Measurements from ENCODE around the gene PCDH7. TPM values are rescaled to one million over a fixed set of nuclear protein-coding genes. Genes with fewer than 3 reads are reported as not detected.

Gene PCDH7
- polyA plus RNA-seq, 4 donors, result 18.0 to 20.3 (median 19.6) TPM

- DNase-seq (ENCODE audit: low read depth in 4 of 4, low spot score in 2 of 4), result no peak
These were observed 6.0 kb downstream of the PCDH7 start for GRCh38 chr4:30726090-30726675.

DNA sequence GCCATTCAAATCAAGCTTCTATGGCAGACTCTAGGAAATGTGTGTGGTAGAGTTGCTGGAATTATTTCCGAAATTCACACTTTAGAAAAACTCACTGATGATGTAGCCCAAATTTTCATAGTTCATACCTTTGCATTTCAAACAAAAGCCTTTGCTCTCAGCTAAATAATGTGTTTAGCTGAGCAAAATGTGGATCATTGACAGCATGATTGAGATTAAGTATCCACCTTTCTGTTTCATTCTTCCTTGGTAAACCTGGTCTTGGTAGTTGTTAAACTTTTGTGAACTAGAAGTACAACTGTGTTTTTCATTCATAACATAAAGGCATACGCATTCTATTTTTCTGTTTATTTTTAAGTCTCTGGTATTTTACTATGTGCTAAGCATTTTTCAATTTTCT lies 7.2 kb downstream of the PCDH7 start:
- no peak for DNase-seq (ENCODE audit: low read depth in 4 of 4, low spot score in 2 of 4)

- DNase-seq (ENCODE audit: low read depth in 4 of 4, low spot score in 2 of 4), result no peak
These were observed 8.1 kb downstream of the PCDH7 start for GRCh38 chr4:30728311-30728710.

GRCh38 chr4:30743897-30744296 lies 23.7 kb downstream of the PCDH7 start:
- no peak for DNase-seq (ENCODE audit: low read depth in 4 of 4, low spot score in 2 of 4)

DNA sequence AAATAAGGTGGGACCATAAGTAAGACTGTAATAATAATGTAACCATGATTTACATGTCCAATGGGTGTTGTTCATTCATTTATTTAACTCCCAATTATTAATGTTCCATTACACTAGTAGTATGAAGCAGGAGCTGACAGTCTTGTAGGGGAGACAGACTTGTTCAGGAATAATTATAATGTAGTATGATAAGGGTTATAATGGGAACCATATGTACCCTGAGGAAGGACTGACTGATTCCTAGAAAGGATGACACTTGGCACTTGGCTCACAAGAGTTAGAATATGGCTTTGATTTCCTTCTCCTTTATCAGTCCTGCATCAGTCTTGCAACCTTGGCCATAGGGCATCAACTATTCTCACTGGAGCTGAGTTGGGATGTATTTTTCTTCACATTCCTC lies 24.2 kb downstream of the PCDH7 start:
- no peak for DNase-seq (ENCODE audit: low read depth in 4 of 4, low spot score in 2 of 4)

GRCh38 chr4:30744957-30745640 lies 24.9 kb downstream of the PCDH7 start:
- DNase-seq (ENCODE audit: low read depth in 4 of 4, low spot score in 2 of 4), result no peak

GRCh38 chr4:30746735-30747134 lies 26.6 kb downstream of the PCDH7 start:
- DNase-seq (ENCODE audit: low read depth in 4 of 4, low spot score in 2 of 4), result no peak

DNA sequence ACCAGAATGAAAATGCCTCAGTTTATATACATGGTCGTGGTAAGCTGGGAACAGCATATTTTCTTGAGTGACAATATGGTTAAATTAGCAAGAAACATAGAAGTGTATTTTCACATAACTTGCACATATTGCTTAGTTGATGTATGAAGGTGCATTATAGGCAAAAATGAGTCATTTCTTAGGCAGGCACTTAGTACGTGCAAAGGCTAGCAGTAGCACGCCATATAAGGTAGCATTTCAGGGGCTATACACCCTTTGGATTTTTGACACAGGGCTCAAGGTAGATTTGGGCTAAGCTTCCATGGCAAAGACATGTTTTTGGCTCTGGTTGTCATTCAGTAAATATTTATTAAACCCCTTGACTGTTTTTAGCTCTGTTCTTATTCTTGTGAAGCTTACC lies 33.1 kb downstream of the PCDH7 start:
- DNase-seq (ENCODE audit: low read depth in 4 of 4, low spot score in 2 of 4), result no peak

GRCh38 chr4:30754021-30754420 lies 33.9 kb downstream of the PCDH7 start:
- DNase-seq (ENCODE audit: low read depth in 4 of 4, low spot score in 2 of 4), result no peak

GRCh38 chr4:30755346-30755745 lies 35.2 kb downstream of the PCDH7 start:
- DNase-seq (ENCODE audit: low read depth in 4 of 4, low spot score in 2 of 4), result no peak

DNA sequence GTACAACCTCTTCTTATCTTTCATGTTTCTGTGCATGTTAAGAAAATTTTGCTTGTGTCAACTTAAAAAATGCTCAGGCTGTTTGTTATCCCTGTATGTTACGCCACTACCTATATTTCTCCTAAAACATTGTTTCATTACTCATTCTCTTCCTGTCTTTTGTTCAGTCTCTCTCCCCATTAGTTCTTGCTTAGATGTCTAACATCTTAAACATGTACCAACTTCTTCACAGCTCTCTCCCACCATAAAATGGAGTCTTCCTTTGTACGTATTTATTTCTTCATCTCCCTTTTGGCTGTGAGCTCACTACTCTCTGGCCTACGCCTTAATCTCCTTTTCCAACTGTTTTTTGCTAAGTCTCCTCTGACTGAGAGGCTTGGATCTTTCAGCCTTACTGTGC lies 36.4 kb downstream of the PCDH7 start:
- DNase-seq (ENCODE audit: low read depth in 4 of 4, low spot score in 2 of 4), result no peak

- no peak for DNase-seq (ENCODE audit: low read depth in 4 of 4, low spot score in 2 of 4)
These were observed 37.2 kb downstream of the PCDH7 start for GRCh38 chr4:30757357-30757756.

DNA sequence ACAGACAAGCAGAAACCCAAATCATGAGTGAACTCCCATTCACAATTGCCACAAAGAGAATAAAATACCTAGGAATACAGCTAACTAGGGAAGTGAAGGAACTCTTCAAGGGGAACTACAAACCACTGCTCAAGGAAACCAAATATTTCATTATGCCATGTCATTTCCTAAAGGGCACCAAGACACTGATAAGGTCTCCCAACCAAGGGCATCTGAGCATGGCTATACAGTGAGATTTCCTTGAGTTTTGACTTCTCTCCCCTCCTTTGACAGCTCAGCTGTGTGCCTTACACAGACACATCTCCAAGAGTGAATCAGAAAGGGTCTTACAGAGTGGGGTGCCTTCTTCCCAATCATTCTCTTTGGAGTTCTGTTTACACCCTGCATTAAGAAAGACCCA lies 40.4 kb downstream of the PCDH7 start:
- DNase-seq (ENCODE audit: low read depth in 4 of 4, low spot score in 2 of 4), result no peak

DNA sequence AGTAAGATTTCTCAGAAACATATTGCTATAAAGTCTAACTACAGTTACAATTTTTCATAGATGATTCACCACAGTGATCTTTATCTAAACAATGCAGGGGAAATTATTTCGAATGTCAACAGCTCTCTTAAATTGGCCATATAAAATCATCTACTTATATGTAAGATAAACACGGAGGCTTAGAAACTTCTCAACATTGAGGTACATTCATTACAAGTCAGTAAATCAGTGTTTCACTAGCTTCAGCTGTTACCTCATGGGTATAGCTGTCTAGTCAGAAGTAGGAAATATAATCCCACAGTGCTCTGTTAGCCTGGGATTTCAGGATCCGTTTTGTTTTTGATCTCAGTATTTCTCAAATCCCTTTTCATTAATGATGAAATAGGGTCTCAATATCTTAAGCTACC lies 43.2 kb downstream of the PCDH7 start:
- DNase-seq (ENCODE audit: low read depth in 4 of 4, low spot score in 2 of 4), result no peak

DNA sequence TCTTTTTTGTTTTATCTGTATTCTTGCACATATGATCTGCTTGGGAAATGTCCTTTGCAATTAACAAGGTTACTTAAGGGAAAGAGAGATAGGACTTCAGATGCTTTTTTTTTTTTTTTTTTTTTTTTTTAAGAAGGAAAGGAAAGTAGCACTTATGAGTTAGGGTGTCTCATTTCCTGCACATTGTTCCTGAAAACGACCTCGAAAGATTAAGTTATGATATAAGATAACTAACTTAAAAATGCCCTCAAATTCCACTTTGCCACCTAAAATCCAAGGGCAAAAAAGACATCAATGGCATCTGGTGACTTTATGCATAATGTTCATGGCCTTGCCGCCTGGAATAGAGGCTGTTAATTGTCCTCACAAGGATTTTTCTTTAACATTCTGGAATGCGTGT lies 44.9 kb downstream of the PCDH7 start:
- no peak for DNase-seq (ENCODE audit: low read depth in 4 of 4, low spot score in 2 of 4)

DNA sequence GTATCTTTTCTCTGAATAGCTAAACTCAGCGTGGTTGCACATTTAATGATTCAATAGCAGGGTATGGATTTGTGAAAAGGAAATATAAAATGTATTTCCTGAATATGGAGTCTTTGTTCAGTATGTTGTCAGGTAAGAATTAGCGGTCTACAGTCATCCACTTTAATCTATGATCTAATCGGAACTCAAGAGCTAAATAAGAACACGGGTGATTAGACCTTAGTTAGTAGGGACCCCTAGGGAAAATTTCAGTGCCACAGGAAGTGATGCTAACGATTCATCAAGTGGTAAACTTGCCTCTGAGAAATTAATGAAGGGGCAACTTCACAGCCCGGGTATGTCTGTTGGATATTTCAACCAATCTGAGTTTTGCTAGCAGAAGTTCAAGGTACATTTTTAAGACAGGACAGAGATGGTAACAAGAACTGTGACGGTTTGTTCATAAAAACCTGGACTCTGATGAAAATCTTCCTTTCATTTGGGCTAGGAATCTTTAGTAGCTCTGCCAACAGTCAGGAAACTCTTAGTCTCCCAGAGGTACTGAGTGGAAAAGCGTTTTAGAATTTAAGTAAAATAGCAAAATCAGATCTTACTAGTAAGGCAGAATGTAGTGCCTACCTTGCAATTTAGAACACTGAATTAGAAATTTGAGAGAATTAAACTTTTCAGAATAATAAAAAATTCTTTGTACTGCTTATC lies 47.1 kb downstream of the PCDH7 start:
- no peak for DNase-seq (ENCODE audit: low read depth in 4 of 4, low spot score in 2 of 4)

DNA sequence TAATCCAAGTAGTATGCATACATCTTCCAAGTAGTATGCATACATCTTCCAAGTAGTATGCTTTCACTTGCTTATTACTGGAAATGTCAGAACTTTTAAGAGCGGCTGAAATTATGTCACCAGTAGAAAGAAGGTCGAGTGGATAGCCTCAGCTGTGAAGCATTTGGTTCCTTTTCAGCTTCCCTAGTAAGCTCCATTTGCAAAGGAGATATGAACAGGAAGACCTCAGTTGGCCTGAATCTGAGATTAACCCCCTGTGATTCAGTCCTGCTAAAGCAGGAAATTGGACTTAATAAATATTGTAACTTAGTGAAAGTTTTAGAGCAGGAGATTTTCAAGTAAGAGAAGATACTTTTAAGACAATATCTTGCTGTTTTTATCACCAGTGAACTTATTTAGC lies 48.1 kb downstream of the PCDH7 start:
- DNase-seq (ENCODE audit: low read depth in 4 of 4, low spot score in 2 of 4), result no peak

- no peak for DNase-seq (ENCODE audit: low read depth in 4 of 4, low spot score in 2 of 4)
These were observed 48.9 kb downstream of the PCDH7 start for GRCh38 chr4:30769093-30769492.

DNA sequence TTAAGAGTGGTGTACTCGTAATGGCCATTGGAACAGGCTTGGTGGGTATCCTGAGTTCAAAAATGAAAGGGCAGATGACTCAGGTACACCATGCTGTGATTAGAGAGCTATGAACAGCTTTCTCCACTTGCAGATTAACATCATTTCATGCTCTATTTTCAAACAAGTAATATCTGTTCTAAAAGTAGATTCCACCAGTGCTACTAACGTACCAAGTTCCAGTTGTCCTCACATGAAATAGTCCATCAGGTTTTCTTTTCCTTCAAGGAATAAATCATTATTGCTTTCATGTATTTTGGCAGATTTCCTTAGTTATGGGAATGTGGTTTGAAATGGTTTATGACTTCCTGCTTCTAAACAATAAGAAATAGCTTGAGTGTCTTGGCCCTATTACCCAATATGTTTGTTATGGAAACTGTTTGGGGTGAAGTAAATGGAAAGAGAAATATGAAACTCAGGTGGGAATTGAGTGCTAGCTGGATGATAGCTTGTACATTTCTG lies 49.9 kb downstream of the PCDH7 start:
- peak in 1 of 4 donors; percentile 32 for DNase-seq (ENCODE audit: low read depth in 4 of 4, low spot score in 2 of 4)

- DNase-seq (ENCODE audit: low read depth in 4 of 4, low spot score in 2 of 4), result no peak
These were observed 50.6 kb downstream of the PCDH7 start for GRCh38 chr4:30770812-30771211.

- DNase-seq (ENCODE audit: low read depth in 4 of 4, low spot score in 2 of 4), result no peak
These were observed 56.3 kb downstream of the PCDH7 start for GRCh38 chr4:30776451-30776850.

DNA sequence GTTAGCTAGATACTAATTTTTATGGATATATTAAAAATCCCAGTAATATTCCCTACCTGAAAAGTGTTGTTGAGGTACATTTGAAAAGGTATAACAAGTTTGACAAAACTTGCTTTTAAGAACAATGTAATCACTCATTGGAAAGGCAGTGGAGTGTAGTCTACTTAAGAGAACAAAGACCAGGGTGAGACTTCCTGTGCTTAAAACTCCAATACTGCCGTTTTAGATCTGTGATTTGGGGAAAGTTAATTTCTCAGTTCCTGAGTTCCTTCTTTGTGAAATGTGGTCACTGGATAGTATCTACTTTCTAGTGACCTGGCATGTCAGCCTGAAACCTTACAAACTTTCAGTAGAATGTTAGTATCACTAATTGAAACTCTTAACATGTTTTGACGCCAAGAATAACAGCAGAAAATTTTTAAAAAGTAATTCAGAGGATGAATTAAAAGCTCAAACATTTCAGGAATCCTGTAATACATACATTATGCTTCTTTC lies 56.8 kb downstream of the PCDH7 start:
- no peak for DNase-seq (ENCODE audit: low read depth in 4 of 4, low spot score in 2 of 4)
